VCaP (cell line): ENCODE measurements around the gene ZNF662.

Source experiments
- H3K27ac ChIP-seq: fragments of 450-650 bp; 2 replicates; pipeline ENCODE4 v1.5.1; 2017
- CTCF ChIP-seq: fragments of 450-650 bp; conservative IDR thresholded peaks from 2 replicates; pipeline ENCODE4 v1.5.1; 2017; ENCODE audit warnings: mild to moderate bottlenecking, moderate library complexity

Gene ZNF662

GRCh38 chr3:42926310-42926709 lies 20.4 kb downstream of the ZNF662 start:
- H3K27ac ChIP-seq, result no peak overlapping the region
- TF ChIP-seq CTCF, result no peak

GRCh38 chr3:42934111-42934510 lies 28.2 kb downstream of the ZNF662 start:
- TF ChIP-seq CTCF, result no peak
- H3K27ac ChIP-seq, result no peak overlapping the region

GRCh38 chr3:42934910-42935309 lies 29.0 kb downstream of the ZNF662 start:
- no peak overlapping the region for H3K27ac ChIP-seq
- no peak for TF ChIP-seq CTCF

- H3K27ac ChIP-seq, result no peak overlapping the region
- no peak for TF ChIP-seq CTCF
These were observed 29.5 kb downstream of the ZNF662 start for GRCh38 chr3:42935472-42935871.

GRCh38 chr3:42936157-42936981 lies 30.4 kb downstream of the ZNF662 start:
- no peak for TF ChIP-seq CTCF
- no peak overlapping the region for H3K27ac ChIP-seq

GRCh38 chr3:42937334-42937733 lies 31.4 kb downstream of the ZNF662 start:
- H3K27ac ChIP-seq, result no peak overlapping the region
- no peak for TF ChIP-seq CTCF

- TF ChIP-seq CTCF, result no peak
- no peak overlapping the region for H3K27ac ChIP-seq
These were observed 36.8 kb downstream of the ZNF662 start for GRCh38 chr3:42942693-42943092.
